HEK293T (cell line): ENCODE data around the gene FTO.

ENCODE experiments used
- ARNT ChIP-seq: fragments of 450-650 bp; IDR thresholded peaks from 2 replicates; pipeline ENCODE4 v1.6.1; 2017; ENCODE audit warnings: mild to moderate bottlenecking
- FOXK2 ChIP-seq: fragments of 450-650 bp; IDR thresholded peaks from 2 replicates; pipeline ENCODE4 v1.6.1; 2016; ENCODE audit warnings: mild to moderate bottlenecking
- LEF1 ChIP-seq: fragments of 450-650 bp; IDR thresholded peaks from 2 replicates; pipeline ENCODE4 v1.6.1; 2017; ENCODE audit warnings: mild to moderate bottlenecking, borderline replicate concordance
- NFRKB ChIP-seq: fragments of 450-650 bp; IDR thresholded peaks from 2 replicates; pipeline ENCODE4 v1.6.1; 2016; ENCODE audit warnings: mild to moderate bottlenecking, moderate library complexity
- SUZ12 ChIP-seq: fragments of 450-650 bp; IDR thresholded peaks from 2 replicates; pipeline ENCODE4 v1.6.1; 2016; ENCODE audit warnings: mild to moderate bottlenecking
- TARDBP ChIP-seq: fragments of 450-650 bp; IDR thresholded peaks from 2 replicates; pipeline ENCODE4 v1.6.1; 2016

DNA sequence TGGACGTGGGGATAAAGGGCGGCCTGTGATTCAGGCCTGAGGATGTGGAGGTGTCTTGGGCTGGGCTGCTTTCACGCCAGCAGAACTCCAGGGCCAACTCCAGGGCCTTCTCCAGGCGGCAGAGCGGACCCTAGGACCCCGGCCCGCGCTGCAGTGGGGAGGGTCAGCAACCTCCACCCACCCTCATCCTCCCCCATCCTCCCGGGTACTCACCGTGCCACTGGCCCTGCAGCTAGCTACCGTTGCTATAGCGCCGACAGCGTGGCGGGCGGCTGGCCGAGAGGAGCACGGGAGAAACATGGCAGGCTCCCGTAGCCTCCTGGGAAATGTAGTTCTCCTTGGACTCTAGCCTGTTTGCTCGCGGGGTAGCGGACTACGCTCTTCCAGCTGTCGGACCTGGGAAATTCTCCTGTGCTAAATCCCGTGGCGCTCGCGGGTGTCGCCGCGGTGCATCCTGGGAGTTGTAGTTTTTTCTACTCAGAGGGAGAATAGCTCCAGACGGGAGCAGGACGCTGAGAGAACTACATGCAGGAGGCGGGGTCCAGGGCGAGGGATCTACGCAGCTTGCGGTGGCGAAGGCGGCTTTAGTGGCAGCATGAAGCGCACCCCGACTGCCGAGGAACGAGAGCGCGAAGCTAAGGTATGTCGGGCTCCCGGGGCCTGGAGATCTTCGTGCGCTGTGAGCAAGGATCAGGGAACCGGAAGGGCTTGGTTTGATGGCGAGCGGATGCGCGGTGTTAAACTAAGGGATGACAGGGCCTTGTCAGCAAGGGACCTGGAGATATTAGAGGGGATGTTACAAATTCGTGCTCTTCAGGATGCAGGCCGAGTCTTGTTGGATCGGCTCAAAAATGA is at the start of gene FTO, which contains the start of gene RPGRIP1L:
- no peak; the same call in 1 of the 2 replicates for TF ChIP-seq FOXK2
- TF ChIP-seq TARDBP = no peak
- peak; percentile 80 for TF ChIP-seq SUZ12
- no peak for TF ChIP-seq NFRKB
- TF ChIP-seq ARNT = no peak
- no peak for TF ChIP-seq LEF1
